ENCODE results near the gene SYT11.
A peak's percentile ranks its signal among the peaks of the same experiment; 100 is the strongest.
"Not testable (repeated sequence)": the region's sequence is repeated elsewhere in the genome, so short reads cannot be mapped to it uniquely, and the experiment has no call there.

SYT11 gene

GRCh38 chr1:155859234-155859829 lies at the start of gene SYT11:
SYT11 (plus strand) TSS chr1:155859567; CDS start chr1:155859762, 195 bp downstream.
- Histone ChIP-seq H3K4me3 (ENCODE audit: low read depth, low read length) (peak within 1 kb of the TSS; percentile 70), H3K4me1 (ENCODE audit: control insufficient read depth, insufficient read depth, low read length, unreplicated experiment) (peaks cover 23% of the 10 kb centered on the region), H2AFZ (ENCODE audit: low read length, unreplicated experiment) (peak within 1 kb of the TSS; percentile 94), H3K27me3 (ENCODE audit: insufficient read depth, low read length) (no peaks in the 10 kb centered on the region), H3K79me2 (ENCODE audit: control insufficient read depth, insufficient read depth, low read length, unreplicated experiment) (peaks cover 41% of the 10 kb centered on the region), H3K36me3 (ENCODE audit: insufficient read depth, low read length) (peaks cover 3% of the 10 kb centered on the region; the same call in 1 of the 2 replicates), H3K27ac (ENCODE audit: low read depth, low read length) (peak within 1 kb of the TSS; percentile 92)

DNA sequence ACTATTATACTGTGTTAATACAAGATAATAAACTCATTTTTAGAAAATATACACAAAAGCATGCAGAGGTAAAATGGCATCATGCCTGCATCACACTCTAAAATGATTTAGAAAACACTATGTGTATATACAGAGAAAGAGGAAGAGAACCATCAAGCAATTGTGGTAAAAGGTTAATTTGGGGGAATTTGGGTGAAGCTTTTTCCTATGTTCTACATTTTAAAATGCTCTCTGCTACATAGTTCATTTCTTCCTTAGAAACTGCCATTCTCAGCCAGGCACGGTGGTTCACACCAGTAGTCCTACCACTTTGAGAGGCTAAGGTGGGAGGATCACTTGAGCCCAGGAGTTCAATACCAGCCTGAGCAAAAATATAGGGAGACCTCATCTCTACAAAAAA lies 46.5 kb upstream of the SYT11 start:
- H2AFZ ChIP-seq (ENCODE audit: low read length, unreplicated experiment) = no peak overlapping the region
- H3K27ac ChIP-seq (ENCODE audit: low read depth, low read length) = no peak overlapping the region
- no peaks in the 10 kb centered on the region for H3K4me1 ChIP-seq (ENCODE audit: control insufficient read depth, insufficient read depth, low read length, unreplicated experiment)
- H3K27me3 ChIP-seq (ENCODE audit: insufficient read depth, low read length) = no peaks in the 10 kb centered on the region
- H3K4me3 ChIP-seq (ENCODE audit: low read depth, low read length) = no peak overlapping the region
- peaks cover 24% of the 10 kb centered on the region for H3K36me3 ChIP-seq (ENCODE audit: insufficient read depth, low read length)
- no peaks in the 10 kb centered on the region for H3K79me2 ChIP-seq (ENCODE audit: control insufficient read depth, insufficient read depth, low read length, unreplicated experiment)

GRCh38 chr1:155813672-155814071 lies 45.7 kb upstream of the SYT11 start:
- no peak overlapping the region for H3K27ac ChIP-seq (ENCODE audit: low read depth, low read length)
- H3K36me3 ChIP-seq (ENCODE audit: insufficient read depth, low read length) = peaks cover 24% of the 10 kb centered on the region
- H3K4me1 ChIP-seq (ENCODE audit: control insufficient read depth, insufficient read depth, low read length, unreplicated experiment) = no peaks in the 10 kb centered on the region
- H3K27me3 ChIP-seq (ENCODE audit: insufficient read depth, low read length) = no peaks in the 10 kb centered on the region
- H3K4me3 ChIP-seq (ENCODE audit: low read depth, low read length) = no peak overlapping the region
- H2AFZ ChIP-seq (ENCODE audit: low read length, unreplicated experiment) = no peak overlapping the region
- no peaks in the 10 kb centered on the region for H3K79me2 ChIP-seq (ENCODE audit: control insufficient read depth, insufficient read depth, low read length, unreplicated experiment)

DNA sequence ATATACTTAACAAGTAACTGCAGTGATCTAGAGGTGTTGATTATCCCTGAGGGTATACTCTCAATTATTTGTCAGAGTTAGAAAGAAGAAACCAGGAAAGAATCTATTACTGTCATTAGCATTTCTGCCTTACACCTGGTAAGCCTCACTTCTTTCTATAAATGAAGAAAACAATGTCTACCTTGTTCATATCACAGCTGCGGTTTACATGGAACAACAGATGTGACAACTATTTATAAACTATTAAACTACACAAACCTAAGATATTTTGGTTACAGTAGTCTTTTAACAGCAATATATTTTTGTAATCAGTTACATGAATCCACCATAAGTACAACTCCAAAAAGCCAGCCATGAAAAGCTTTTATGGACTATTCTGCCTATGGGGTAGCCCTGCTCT lies 43.0 kb upstream of the SYT11 start:
- Histone ChIP-seq H3K4me1 (ENCODE audit: control insufficient read depth, insufficient read depth, low read length, unreplicated experiment) (no peaks in the 10 kb centered on the region), H3K27ac (ENCODE audit: low read depth, low read length) (no peak overlapping the region), H3K4me3 (ENCODE audit: low read depth, low read length) (no peak overlapping the region), H3K27me3 (ENCODE audit: insufficient read depth, low read length) (no peaks in the 10 kb centered on the region), H3K36me3 (ENCODE audit: insufficient read depth, low read length) (peaks cover 40% of the 10 kb centered on the region), H3K79me2 (ENCODE audit: control insufficient read depth, insufficient read depth, low read length, unreplicated experiment) (no peaks in the 10 kb centered on the region), H2AFZ (ENCODE audit: low read length, unreplicated experiment) (no peak overlapping the region)

DNA sequence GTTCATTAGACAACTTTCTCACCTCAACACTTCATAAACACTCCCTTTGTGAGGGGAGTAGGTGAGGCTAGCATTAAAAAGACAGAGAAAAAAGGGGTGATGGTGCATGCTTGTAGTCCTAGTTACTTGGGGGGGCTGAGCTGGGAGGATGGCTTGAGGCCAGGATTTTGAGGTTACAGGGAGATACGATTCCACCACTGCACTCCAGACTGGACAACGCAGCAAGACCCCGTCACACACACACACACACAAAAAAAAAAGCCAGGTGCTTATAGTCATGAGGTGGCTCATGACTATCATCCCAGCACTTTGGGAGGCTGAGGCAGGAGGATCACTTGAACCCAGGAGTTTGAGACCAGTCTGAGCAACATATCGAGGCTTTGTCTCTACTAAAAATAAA lies 31.9 kb upstream of the SYT11 start:
- H3K4me1 ChIP-seq (ENCODE audit: control insufficient read depth, insufficient read depth, low read length, unreplicated experiment) = no peaks in the 10 kb centered on the region
- H3K79me2 ChIP-seq (ENCODE audit: control insufficient read depth, insufficient read depth, low read length, unreplicated experiment) = peaks cover 2% of the 10 kb centered on the region
- H3K36me3 ChIP-seq (ENCODE audit: insufficient read depth, low read length) = 0 out of 2 replicates have a peak, but pooled peaks cover 3% of the 10 kb centered on the region
- H3K4me3 ChIP-seq (ENCODE audit: low read depth, low read length) = no peak overlapping the region
- H3K27me3 ChIP-seq (ENCODE audit: insufficient read depth, low read length) = no peaks in the 10 kb centered on the region
- no peak overlapping the region for H3K27ac ChIP-seq (ENCODE audit: low read depth, low read length)
- no peak overlapping the region for H2AFZ ChIP-seq (ENCODE audit: low read length, unreplicated experiment)

- peaks cover under 1% of the 10 kb centered on the region; the same call in 1 of the 2 replicates for H3K36me3 ChIP-seq (ENCODE audit: insufficient read depth, low read length)
- H2AFZ ChIP-seq (ENCODE audit: low read length, unreplicated experiment) = no peak overlapping the region
- H3K4me3 ChIP-seq (ENCODE audit: low read depth, low read length) = no peak overlapping the region
- H3K4me1 ChIP-seq (ENCODE audit: control insufficient read depth, insufficient read depth, low read length, unreplicated experiment) = no peaks in the 10 kb centered on the region
- H3K27me3 ChIP-seq (ENCODE audit: insufficient read depth, low read length) = no peaks in the 10 kb centered on the region
- H3K79me2 ChIP-seq (ENCODE audit: control insufficient read depth, insufficient read depth, low read length, unreplicated experiment) = peaks cover 2% of the 10 kb centered on the region
- H3K27ac ChIP-seq (ENCODE audit: low read depth, low read length) = no peak overlapping the region
These were observed 27.9 kb upstream of the SYT11 start for GRCh38 chr1:155831279-155831976.

DNA sequence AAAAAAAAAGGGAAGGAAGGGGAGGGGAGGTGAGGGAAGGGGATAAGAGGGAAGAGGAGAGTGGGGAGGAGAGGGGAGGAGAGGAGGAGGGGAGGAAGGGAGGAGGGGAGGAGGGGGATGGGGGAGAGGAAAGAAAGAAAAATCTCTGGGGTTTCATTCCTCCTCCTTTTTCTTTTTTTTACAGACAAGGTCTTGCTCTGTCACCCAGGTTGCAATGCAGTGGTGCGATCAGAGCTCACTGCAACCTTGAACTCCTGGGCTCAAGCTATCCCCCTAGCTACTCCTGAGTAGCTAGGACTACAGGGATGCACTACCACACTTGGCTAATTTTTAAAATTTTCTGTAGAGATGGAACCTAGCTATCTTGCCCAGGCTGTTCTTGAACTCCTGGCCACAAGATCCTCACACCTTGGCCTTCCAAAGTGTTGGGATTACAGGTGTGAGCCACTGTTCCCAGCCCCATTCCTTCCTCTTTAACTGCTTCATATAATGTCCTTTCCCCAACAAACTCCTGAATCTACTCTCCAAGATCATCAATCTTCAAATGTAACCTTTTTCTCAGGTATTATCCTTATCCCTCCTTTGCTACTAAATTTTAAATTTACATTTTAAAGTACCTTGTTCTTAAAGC lies 25.6 kb upstream of the SYT11 start:
- H3K27ac ChIP-seq (ENCODE audit: low read depth, low read length) = no peak overlapping the region
- H2AFZ ChIP-seq (ENCODE audit: low read length, unreplicated experiment) = no peak overlapping the region
- peaks cover 3% of the 10 kb centered on the region; the same call in 1 of the 2 replicates for H3K36me3 ChIP-seq (ENCODE audit: insufficient read depth, low read length)
- H3K79me2 ChIP-seq (ENCODE audit: control insufficient read depth, insufficient read depth, low read length, unreplicated experiment) = peaks cover 7% of the 10 kb centered on the region
- no peak overlapping the region for H3K4me3 ChIP-seq (ENCODE audit: low read depth, low read length)
- no peaks in the 10 kb centered on the region for H3K27me3 ChIP-seq (ENCODE audit: insufficient read depth, low read length)
- no peaks in the 10 kb centered on the region for H3K4me1 ChIP-seq (ENCODE audit: control insufficient read depth, insufficient read depth, low read length, unreplicated experiment)

GRCh38 chr1:155834296-155834926 lies 25.0 kb upstream of the SYT11 start:
- Histone ChIP-seq H3K36me3 (ENCODE audit: insufficient read depth, low read length) (peaks cover 3% of the 10 kb centered on the region; the same call in 1 of the 2 replicates), H2AFZ (ENCODE audit: low read length, unreplicated experiment) (no peak overlapping the region), H3K4me3 (ENCODE audit: low read depth, low read length) (no peak overlapping the region), H3K79me2 (ENCODE audit: control insufficient read depth, insufficient read depth, low read length, unreplicated experiment) (peaks cover 10% of the 10 kb centered on the region), H3K27me3 (ENCODE audit: insufficient read depth, low read length) (no peaks in the 10 kb centered on the region), H3K4me1 (ENCODE audit: control insufficient read depth, insufficient read depth, low read length, unreplicated experiment) (no peaks in the 10 kb centered on the region), H3K27ac (ENCODE audit: low read depth, low read length) (peak overlapping the region; percentile 45; the same call in 1 of the 2 replicates)

DNA sequence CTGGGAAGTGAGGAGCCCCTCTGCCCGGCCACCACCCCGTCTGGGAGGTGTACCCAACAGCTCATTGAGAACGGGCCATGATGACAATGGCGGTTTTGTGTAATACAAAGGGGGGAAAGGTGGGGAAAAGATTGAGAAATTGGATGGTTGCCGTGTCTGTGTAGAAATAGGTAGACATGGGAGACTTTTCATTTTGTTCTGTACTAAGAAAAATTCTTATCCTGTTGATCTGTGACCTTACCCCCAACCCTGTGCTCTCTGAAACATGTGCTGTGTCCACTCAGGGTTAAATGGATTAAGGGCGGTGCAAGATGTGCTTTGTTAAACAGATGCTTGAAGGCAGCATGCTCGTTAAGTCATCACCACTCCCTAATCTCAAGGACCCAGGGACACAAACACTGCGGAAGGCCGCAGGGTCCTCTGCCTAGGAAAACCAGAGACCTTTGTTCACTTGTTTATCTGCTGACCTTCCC lies 24.4 kb upstream of the SYT11 start:
- Histone ChIP-seq H3K79me2 (ENCODE audit: control insufficient read depth, insufficient read depth, low read length, unreplicated experiment) (peaks cover 13% of the 10 kb centered on the region), H3K27ac (ENCODE audit: low read depth, low read length) (peak overlapping the region; percentile 45; the same call in 1 of the 2 replicates)
- not testable (repeated sequence) for H3K36me3 ChIP-seq (ENCODE audit: insufficient read depth, low read length); H2AFZ ChIP-seq (ENCODE audit: low read length, unreplicated experiment); H3K27me3 ChIP-seq (ENCODE audit: insufficient read depth, low read length); H3K4me3 ChIP-seq (ENCODE audit: low read depth, low read length); H3K4me1 ChIP-seq (ENCODE audit: control insufficient read depth, insufficient read depth, low read length, unreplicated experiment)

DNA sequence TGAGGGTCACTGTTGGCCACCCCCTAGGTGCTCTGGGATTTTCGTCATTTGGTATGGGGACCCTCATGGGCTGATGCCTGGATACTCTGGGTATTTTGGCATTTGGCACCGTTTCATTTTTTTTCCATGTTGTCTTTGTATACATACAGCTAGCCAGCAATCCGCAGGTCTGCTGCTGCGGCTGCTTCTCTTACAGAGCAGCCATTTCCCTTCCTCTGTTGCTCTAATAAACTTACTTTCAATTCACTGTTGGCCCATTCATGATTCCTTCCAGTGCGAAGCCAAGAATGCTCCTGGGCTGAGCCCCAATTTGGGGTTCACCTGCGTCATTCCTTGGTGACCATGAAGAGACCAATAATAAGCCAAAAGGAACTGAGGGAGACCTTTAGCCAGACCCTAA lies 23.8 kb upstream of the SYT11 start:
- Histone ChIP-seq H3K4me3 (ENCODE audit: low read depth, low read length) (no peak overlapping the region), H3K36me3 (ENCODE audit: insufficient read depth, low read length) (peaks cover 3% of the 10 kb centered on the region; the same call in 1 of the 2 replicates), H3K27ac (ENCODE audit: low read depth, low read length) (no peak overlapping the region), H3K4me1 (ENCODE audit: control insufficient read depth, insufficient read depth, low read length, unreplicated experiment) (no peaks in the 10 kb centered on the region), H3K79me2 (ENCODE audit: control insufficient read depth, insufficient read depth, low read length, unreplicated experiment) (peaks cover 16% of the 10 kb centered on the region), H2AFZ (ENCODE audit: low read length, unreplicated experiment) (no peak overlapping the region), H3K27me3 (ENCODE audit: insufficient read depth, low read length) (no peaks in the 10 kb centered on the region)
